H1 (cell line): Measurements from ENCODE around the gene CACNA1G. TPM values are rescaled to one million over a fixed set of nuclear protein-coding genes. Genes with fewer than 3 reads are reported as not detected.

Experiments used
- CHD7 ChIP-seq: fragments of 300-600 bp; sonication (generic); IDR thresholded peaks from 2 replicates; pipeline ENCODE4 v1.7.1; 2012; ENCODE audit warnings: low read length, moderate library complexity, mild to moderate bottlenecking, inconsistent platforms; ENCODE audit not compliant: insufficient replicate concordance
- GABPA ChIP-seq: IDR thresholded peaks from 2 replicates; pipeline ENCODE4 v1.6.1; 2011; ENCODE audit warnings: mild to moderate bottlenecking, low read length, moderate library complexity, borderline replicate concordance; ENCODE audit not compliant: insufficient read depth
- polyA plus RNA-seq, 7 experiments: library from polyadenylated mRNA; depleted of rRNA in 3 of 7; stranded (reverse) in 5 of 7; unstranded in 2 of 7; fragments of >200 nt in 5 of 7; fragments of 200-250 nt in 2 of 7; gene quantifications; 1 replicate in 5 of 7; 2 replicates in 1 of 7; 4 replicates in 1 of 7; pipeline versions ENCODE4 v1.2.1 to v1.2.3, GENCODE V29; 2011 to 2013; ENCODE audit warnings: missing spikeins in 2 of 7, mixed read lengths in 2 of 7
- total RNA-seq: library from RNA; stranded (reverse); fragmentation: NEBNext Ultra II Directional; extraction: Animal tissue kit (Norgen Biotek cat#: 25700); gene quantifications from 2 replicates; pipeline ENCODE4 v1.2.1, GENCODE V29; 2021

Gene CACNA1G
- total and polyA plus RNA-seq, 2 of the 8 experiments (the other 6 are each of a cell fraction or from before 2014, with no cell fraction given), result 2.9 to 4.9 TPM

GRCh38 chr17:50651661-50652060 is 91.1 kb downstream of the CACNA1G start (continued):
- TF ChIP-seq CHD7, result no peak
- no peak for TF ChIP-seq GABPA
